RCC 7860 (cell line): ENCODE measurements around the gene SSU72.
"Not testable (repeated sequence)": the region's sequence is repeated elsewhere in the genome, so short reads cannot be mapped to it uniquely, and the experiment has no call there.

Experiments
- DNase-seq: peaks from one replicate; pipeline ENCODE4 v3.0.0-alpha.2; 2015; ENCODE audit warnings: low spot score
- FAIRE-seq: peaks from 2 replicates; lab custom pipeline; 2012; peaks lifted over from hg19 to GRCh38; lab: Jason Lieb, UNC

Gene SSU72

GRCh38 chr1:1543706-1544099, 31.0 kb downstream of the SSU72 start:
- no peak for FAIRE-seq
- DNase-seq = no peak

- DNase-seq (no peak), FAIRE-seq (no peak)
Measured at GRCh38 chr1:1542766-1543705, 31.6 kb downstream of the SSU72 start.

DNA sequence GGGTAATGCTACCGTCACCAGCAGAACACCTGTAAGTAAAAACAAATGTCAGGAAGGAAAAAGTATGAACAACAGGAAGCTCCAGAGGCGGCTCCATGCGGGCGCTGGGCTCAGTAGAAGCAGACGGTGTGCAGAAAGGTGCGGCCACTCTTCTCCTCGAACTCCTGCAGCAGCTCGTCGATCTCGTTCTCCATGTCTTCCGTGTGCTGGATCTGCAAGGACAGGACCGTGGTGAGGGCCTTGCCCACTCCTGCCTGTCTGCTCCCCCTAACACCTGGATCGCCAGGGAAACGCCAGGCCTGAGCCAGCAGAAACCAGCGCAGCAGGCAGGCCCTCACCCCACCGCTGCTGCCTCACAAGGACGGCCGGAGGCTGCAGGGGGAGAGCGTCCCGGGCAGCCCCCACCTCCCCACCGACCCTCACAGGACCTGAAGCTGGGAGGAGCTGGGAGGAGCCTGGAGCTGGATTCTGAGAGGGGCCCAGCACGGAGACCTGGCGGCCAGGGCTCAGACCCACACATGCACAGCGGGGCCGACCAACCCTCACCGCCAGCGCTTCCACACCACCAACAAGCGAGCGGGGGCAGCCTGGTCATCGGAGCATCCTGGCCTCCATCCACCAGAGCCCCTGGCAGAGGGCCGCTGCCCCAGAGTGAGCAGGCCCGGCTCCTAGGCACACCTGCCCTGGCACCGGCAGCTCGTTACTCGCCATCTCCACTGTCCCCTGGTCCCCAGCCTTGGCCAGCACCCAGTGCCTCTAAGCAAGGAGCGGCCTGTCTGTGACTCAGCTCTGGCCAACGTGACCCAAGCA, 32.5 kb downstream of the SSU72 start:
- DNase-seq (no peak), FAIRE-seq (no peak)

- no peak for DNase-seq
- FAIRE-seq = no peak
Measured at GRCh38 chr1:1540818-1541628, 33.6 kb downstream of the SSU72 start.

GRCh38 chr1:1540090-1540817, 34.4 kb downstream of the SSU72 start, which contains the start of gene TMEM240:
Gene TMEM240 (minus strand): TSS chr1:1540624. CDS start chr1:1540346, 278 bp downstream.
- FAIRE-seq (no peak), DNase-seq (no peak)

DNA sequence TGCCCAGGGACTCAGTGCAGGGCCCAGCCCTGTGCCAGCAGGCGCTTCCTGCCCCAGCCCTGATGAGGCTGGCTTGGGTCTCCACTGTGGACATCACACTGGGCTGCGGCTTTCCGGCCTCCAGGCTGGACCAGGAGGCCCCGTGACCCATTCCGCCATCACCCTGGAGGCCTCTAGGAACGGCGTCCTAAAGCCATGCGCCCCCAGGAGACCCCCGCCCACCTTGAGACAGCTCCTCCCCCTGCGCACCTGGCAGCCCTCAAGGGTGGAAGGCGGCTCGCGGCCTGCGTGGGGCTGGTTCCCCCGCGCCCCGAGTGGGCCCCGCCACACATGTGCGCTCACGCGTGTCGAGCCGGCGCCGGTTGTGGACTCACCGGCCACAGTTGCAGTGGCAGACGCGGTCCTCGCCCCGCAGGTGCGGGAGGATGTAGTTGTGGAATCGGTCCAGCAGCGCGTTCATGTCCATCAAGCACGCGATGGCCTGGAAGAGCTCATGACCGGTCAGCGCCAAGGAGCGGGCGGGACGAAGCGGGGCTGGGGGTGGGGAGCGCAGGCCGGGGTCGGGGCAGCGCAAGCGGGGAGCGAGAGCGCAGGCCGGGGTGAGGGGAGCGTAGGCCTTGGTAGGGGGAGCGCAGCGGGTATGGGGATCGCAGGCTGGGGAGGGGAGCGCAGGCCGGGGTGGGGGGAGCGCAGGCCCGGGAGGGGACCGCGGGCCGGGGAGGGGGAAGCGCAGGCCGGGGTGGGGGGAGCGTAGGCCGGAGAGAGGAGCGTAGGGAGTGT, 35.2 kb downstream of the SSU72 start:
- DNase-seq = no peak
- no peak for FAIRE-seq

- no peak for DNase-seq
- no peak for FAIRE-seq
Measured at GRCh38 chr1:1538989-1539309, 35.7 kb downstream of the SSU72 start.

- DNase-seq (no peak), FAIRE-seq (no peak)
Measured at GRCh38 chr1:1538334-1538733, 36.3 kb downstream of the SSU72 start.

- no peak for FAIRE-seq
- no peak for DNase-seq
Measured at GRCh38 chr1:1537626-1538250, 36.9 kb downstream of the SSU72 start.

GRCh38 chr1:1536938-1537546, 37.6 kb downstream of the SSU72 start:
- no peak for FAIRE-seq

DNA sequence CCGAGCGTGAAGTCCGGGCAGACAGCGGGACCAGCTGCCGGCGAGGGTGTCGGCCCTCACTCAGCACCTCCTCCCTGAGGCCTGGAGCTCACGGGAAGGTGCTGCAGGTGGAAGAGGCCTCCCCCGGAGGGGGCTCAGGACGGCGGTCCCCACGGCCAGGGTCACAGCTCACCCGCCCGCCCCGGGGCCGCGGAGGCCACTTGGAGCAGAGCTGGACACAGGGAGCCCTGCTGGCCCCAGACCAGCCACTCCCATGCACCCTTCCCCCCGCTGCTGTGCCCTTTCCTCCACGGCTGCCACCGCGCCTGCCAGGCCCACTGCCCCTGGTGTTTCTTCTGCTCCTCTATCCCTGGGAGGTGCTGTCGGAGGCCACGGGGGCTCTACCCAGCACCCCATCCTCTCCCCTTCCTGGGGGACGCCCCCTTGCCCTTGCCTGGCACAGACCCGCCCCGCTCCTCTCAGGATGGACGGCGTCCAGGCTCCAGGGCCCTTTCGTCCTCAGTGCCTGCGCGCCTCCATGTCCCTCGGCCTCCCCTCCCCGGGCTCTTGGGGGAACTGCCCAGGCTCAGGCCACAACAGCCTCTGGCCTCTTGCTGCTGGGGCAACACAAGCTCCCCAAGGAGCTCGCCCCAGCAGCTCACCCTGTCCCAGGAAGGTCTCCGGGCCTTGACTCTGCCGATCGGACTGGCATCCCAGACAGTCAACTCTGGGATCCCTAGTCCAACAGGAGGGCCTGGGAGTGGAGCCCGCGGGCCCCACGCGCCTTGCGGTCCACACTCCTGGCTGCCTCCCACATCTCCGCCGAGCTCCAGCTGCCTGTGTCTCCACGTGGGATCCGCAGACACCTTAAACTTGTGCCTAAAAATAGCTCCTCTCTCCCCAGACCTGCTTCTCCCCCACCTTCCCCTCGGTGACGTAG, 38.4 kb downstream of the SSU72 start:
- no peak for FAIRE-seq
- DNase-seq = no peak

More at GRCh38 chr1:1536938-1537546, 37.6 kb downstream of the SSU72 start:
- no peak for DNase-seq

GRCh38 chr1:1535201-1536018, 39.3 kb downstream of the SSU72 start:
- no peak for DNase-seq

GRCh38 chr1:1534401-1535154, 40.1 kb downstream of the SSU72 start:
- FAIRE-seq = no peak
- no peak for DNase-seq

More at GRCh38 chr1:1535201-1536018, 39.3 kb downstream of the SSU72 start:
- no peak for FAIRE-seq

GRCh38 chr1:1533894-1534291, 40.8 kb downstream of the SSU72 start:
- not testable (repeated sequence) for DNase-seq, FAIRE-seq

- DNase-seq, FAIRE-seq: not testable (repeated sequence)
Measured at GRCh38 chr1:1533176-1533893, 41.3 kb downstream of the SSU72 start.
